Activated CD8-positive, alpha-beta T cell treated with anti-CD3 and anti-CD28 coated beads for 36 hours (primary cell): ENCODE measurements around the gene PGBD1. TPM values are rescaled to one million over a fixed set of nuclear protein-coding genes. Genes with fewer than 3 reads are reported as not detected.

ENCODE experiments used
- ATAC-seq: fragments of 200-7000 bp; cut with Tn5 transposase; one replicate; pipeline ENCODE4 v1.10.0; 2021; ENCODE audit warnings: mild to moderate bottlenecking, moderate library complexity
- CTCF ChIA-PET: fragments of 350-600 bp; sonication (Branson Sonifier 250); formaldehyde crosslinking; loops from one replicate; lab custom pipeline; 2021; ENCODE audit warnings: antibody characterized with exemption; lab: Charles Lee
- POLR2A ChIA-PET: fragments of 350-600 bp; sonication (Branson Sonifier 250); formaldehyde crosslinking; loops from one replicate; lab custom pipeline; 2021; ENCODE audit warnings: antibody characterized with exemption; lab: Charles Lee
- DNase-seq: peaks from one replicate; pipeline ENCODE4 v3.0.0-alpha.2; 2020
- H3K27ac Mint-ChIP-seq: one replicate; pipeline ENCODE4 v1.8.0; 2021; ENCODE audit warnings: mild to moderate bottlenecking, mixed read lengths
- H3K27me3 Mint-ChIP-seq: one replicate; pipeline ENCODE4 v1.8.0; 2021; ENCODE audit warnings: mixed read lengths
- H3K36me3 Mint-ChIP-seq: one replicate; pipeline ENCODE4 v1.8.0; 2021; ENCODE audit warnings: low read depth, mixed read lengths
- H3K4me1 Mint-ChIP-seq: one replicate; pipeline ENCODE4 v1.8.0; 2021; ENCODE audit warnings: low read depth, mixed read lengths
- H3K4me3 Mint-ChIP-seq: one replicate; pipeline ENCODE4 v1.8.0; 2021; ENCODE audit warnings: mild to moderate bottlenecking, moderate library complexity, mixed read lengths
- H3K9me3 Mint-ChIP-seq: one replicate; pipeline ENCODE4 v1.8.0; 2021; ENCODE audit warnings: mixed read lengths
- intact Hi-C: fragments of 100-400 bp; cut with micrococcal nuclease; formaldehyde crosslinking; loops from one replicate; pipeline ENCODE4 v1.10.0; 2022
- total RNA-seq, 2 experiments: library from RNA; stranded (reverse); gene quantifications; one replicate each; pipeline ENCODE4 v1.2.3, GENCODE V29; 2021
- TF ChIP-seq, protein P1 (sequence below): fragments of 200-600 bp; IDR thresholded peaks from one replicate; pipeline ENCODE4 v1.8.0; 2022; ENCODE audit warnings: antibody characterized with exemption, mild to moderate bottlenecking

The PGBD1 gene
- total RNA-seq, 2 experiments from 2014 or later: 2.2 to 2.4 TPM

DNA sequence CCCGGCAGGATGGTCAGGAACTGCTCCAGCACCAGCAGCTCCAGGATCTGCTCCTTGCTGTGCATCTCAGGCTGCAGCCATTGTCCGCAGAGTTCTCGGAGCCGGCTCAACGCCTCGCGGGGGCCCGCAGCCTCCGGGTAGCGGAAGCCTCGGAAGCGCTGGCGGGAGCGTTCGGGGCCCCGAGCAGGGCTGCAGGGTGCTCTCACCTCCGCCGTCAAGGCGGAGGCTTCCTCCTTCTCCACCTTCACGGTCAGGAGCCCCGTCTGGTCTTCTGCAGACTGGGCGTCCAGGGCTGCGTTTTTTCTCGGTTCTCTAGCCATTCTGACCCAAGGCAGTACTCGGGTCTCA lies 29.7 kb upstream of the PGBD1 start:
- ATAC-seq (peak; percentile 74), DNase-seq (peak; percentile 55)
- Mint-ChIP-seq H3K4me1 (peaks cover 28% of the 10 kb centered on the region), H3K4me3 (peak overlapping the region; percentile 99), H3K27me3 (no peaks in the 10 kb centered on the region), H3K36me3 (peaks cover 5% of the 10 kb centered on the region), H3K9me3 (no peaks in the 10 kb centered on the region), H3K27ac (peak overlapping the region; percentile 87)
- ChIA-PET CTCF (interaction anchor here (1.2 to 2.8 kb wide), 4 partner anchors 16 to 125 kb away, joined by 3 to 11 read pairs (median 6); partner anchors contain the start of gene ZKSCAN8), POLR2A (interaction anchor here (0.6 to 1.6 kb wide), 5 partner anchors 13 to 357 kb away, joined by 3 to 8 read pairs (median 4); partner anchors contain the start of genes ZKSCAN8 and ZSCAN26)
- TF ChIP-seq, protein P1, sequence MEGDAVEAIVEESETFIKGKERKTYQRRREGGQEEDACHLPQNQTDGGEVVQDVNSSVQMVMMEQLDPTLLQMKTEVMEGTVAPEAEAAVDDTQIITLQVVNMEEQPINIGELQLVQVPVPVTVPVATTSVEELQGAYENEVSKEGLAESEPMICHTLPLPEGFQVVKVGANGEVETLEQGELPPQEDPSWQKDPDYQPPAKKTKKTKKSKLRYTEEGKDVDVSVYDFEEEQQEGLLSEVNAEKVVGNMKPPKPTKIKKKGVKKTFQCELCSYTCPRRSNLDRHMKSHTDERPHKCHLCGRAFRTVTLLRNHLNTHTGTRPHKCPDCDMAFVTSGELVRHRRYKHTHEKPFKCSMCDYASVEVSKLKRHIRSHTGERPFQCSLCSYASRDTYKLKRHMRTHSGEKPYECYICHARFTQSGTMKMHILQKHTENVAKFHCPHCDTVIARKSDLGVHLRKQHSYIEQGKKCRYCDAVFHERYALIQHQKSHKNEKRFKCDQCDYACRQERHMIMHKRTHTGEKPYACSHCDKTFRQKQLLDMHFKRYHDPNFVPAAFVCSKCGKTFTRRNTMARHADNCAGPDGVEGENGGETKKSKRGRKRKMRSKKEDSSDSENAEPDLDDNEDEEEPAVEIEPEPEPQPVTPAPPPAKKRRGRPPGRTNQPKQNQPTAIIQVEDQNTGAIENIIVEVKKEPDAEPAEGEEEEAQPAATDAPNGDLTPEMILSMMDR: no peak
- intact Hi-C loops: loop anchor here (10.0 kb wide), 1 partner anchor 117 kb away; no protein-coding TSS in a partner anchor

DNA sequence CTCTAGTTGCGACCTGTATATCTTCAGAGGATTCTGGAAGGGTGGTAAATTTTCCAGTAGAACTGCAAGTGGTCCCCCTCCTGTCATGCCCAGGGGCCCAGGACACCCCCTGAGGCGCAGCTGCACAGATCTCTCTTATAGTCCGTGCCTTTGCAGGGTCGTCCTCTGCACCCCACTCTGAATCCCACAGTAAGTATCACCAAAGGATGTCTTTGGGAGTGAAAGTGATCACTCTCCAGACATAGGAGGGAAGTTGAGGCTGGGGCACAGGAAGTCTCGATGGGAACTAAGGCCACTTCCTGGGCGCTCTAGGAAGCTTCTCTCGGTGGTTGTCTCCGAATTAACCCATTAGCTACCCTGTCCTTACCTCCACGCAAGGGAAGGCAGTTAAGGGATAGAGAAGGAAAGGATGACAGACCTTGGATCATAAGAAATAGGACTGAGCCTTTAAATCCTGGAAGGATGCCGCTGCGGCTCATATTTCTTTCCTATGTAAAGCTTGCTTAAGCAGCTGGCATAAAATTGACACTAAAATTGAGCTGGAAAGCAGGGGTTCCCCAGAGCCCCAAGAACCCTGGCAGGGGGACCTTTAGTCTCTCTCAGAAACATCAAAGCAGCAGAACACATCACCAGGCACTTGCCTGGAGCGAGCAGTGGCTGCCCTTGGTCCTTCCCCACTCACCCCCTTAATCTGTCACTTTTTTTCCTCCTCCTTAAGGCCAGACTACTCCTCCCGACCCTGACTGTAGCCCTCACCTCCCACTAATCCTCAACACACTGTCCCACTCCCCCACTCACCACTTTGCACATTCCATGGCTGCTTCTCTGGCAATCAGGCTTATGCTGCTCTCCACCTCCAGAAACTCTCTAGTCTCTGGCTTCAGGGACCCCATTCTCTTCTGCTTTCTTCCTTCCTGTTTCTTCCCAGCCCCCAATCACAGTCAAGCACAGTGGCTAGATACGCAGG lies 29.1 kb upstream of the PGBD1 start, which contains the start of gene ZKSCAN4:
Gene ZKSCAN4 (minus strand): TSS at position 261 of the 967 bp plus-strand sequence. CDS start 289 bp downstream, outside the sequence.
- H3K27me3 Mint-ChIP-seq: no peaks in the 10 kb centered on the region
- H3K4me3 Mint-ChIP-seq: peak within 1 kb of the TSS; percentile 99
- peaks cover 28% of the 10 kb centered on the region for H3K4me1 Mint-ChIP-seq
- ChIA-PET POLR2A (interaction anchor here (0.6 to 1.6 kb wide), 5 partner anchors 12 to 1662 kb away, joined by 3 to 8 read pairs (median 4); partner anchors contain the start of gene ZSCAN26), CTCF (interaction anchor here (0.8 to 2.8 kb wide), 6 partner anchors 14 to 126 kb away, joined by 3 to 11 read pairs (median 6); partner anchors contain the start of gene ZKSCAN8)
- no peaks in the 10 kb centered on the region for H3K9me3 Mint-ChIP-seq
- peak; percentile 81 for ATAC-seq
- H3K36me3 Mint-ChIP-seq: peaks cover 4% of the 10 kb centered on the region
- peak within 1 kb of the TSS; percentile 87 for H3K27ac Mint-ChIP-seq
- TF ChIP-seq, protein P1: no peak
- intact Hi-C loops: loop anchor here (10.0 kb wide), 1 partner anchor 117 kb away; no protein-coding TSS in a partner anchor
- DNase-seq: peak; percentile 88

DNA sequence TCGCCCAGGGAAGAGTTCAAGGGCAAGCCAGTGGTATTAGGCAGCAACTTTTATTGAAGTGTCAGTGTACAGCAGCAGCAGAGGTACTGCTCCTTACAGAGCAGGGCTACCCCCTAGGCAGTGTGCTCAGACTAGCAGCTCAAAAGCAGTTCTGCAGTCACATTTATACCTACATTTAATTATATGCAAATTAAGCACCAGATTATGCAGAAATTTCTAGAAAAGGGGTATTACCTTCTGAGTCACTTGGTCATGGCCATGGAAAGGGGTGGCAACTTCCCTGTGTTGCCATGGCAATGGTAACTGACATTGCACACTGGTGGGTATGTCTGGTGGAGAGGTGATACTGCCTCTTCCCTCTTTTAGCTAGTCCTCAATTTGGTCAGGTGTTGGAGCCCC lies 27.3 kb upstream of the PGBD1 start:
- ATAC-seq (peak; percentile 62), DNase-seq (peak; percentile 61)
- Mint-ChIP-seq H3K27ac (no peak overlapping the region), H3K4me1 (peaks cover 32% of the 10 kb centered on the region), H3K27me3 (peaks cover 2% of the 10 kb centered on the region), H3K9me3 (peaks cover 4% of the 10 kb centered on the region), H3K4me3 (no peak overlapping the region), H3K36me3 (peaks cover 2% of the 10 kb centered on the region)
- ChIA-PET POLR2A (interaction anchor here (0.9 to 1.2 kb wide), 5 partner anchors 12 to 124 kb away, joined by 3 to 4 read pairs (median 3); partner anchors contain the start of gene ZKSCAN8), CTCF (interaction anchor here (1.4 to 2.8 kb wide), 3 partner anchors 25 to 113 kb away, joined by 3 to 11 read pairs (median 9); partner anchors contain the start of gene ZKSCAN8)
- TF ChIP-seq, protein P1: no peak
- intact Hi-C loops: loop anchor here (10.0 kb wide), 1 partner anchor 119 kb away; no protein-coding TSS in a partner anchor

DNA sequence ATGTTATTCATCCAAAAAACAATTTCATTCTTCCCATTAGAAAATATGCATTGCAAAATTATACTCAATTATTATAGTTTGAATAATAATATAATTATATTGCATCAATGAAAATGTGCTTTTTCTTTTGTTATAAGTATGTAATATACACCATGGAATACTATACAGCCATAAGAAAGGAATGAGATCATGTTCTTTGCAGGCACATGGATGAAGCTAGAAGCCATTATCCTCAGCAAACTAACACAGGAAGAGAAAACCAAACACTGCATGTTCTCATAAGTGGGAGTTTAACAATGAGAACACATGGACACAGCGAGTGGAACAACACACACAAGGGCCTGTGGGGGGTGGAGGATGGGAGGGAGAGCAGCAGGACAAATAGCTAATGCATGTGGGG lies 24.3 kb upstream of the PGBD1 start:
- Mint-ChIP-seq H3K36me3 (peaks cover 2% of the 10 kb centered on the region), H3K9me3 (peaks cover 7% of the 10 kb centered on the region), H3K4me1 (peaks cover 14% of the 10 kb centered on the region), H3K27ac (no peak overlapping the region), H3K27me3 (peaks cover 2% of the 10 kb centered on the region), H3K4me3 (no peak overlapping the region)
- DNase-seq (no peak), ATAC-seq (no peak)
- ChIA-PET CTCF (interaction anchor here (1.6 kb wide), 1 partner anchor 98 kb away, joined by 3 read pairs; no protein-coding TSS in a partner anchor), POLR2A (no interaction called here)
- intact Hi-C loops: loop anchor here (10.0 kb wide), 1 partner anchor 122 kb away; no protein-coding TSS in a partner anchor
- TF ChIP-seq, protein P1: no peak
